Prostate gland (tissue), 2 donors: ENCODE data around the gene MADD. TPM values are rescaled to one million over a fixed set of nuclear protein-coding genes. Genes with fewer than 3 reads are reported as not detected.
A peak's percentile ranks its signal among the peaks of the same experiment; 100 is the strongest.

Experiments
- DNase-seq: peaks from one replicate; pipeline ENCODE4 v3.0.0-alpha.2; 2019; ENCODE audit warnings: low spot score
- H3K27ac ChIP-seq, 2 donors: fragments of 200-600 bp; sonication (generic); 2 replicates each; pipeline ENCODE4 v1.5.1; 2017 to 2019
- H3K27me3 ChIP-seq: fragments of 200-600 bp; sonication (generic); replicated peaks from 2 replicates; pipeline ENCODE4 v1.5.1; 2019; ENCODE audit not compliant: insufficient read depth
- H3K36me3 ChIP-seq, 2 donors: fragments of 200-600 bp; sonication (generic); 1 replicate in 1 of 2; 2 replicates in 1 of 2; pipeline versions ENCODE4 v1.5.1 to v1.8.1; 2017 to 2019
- H3K4me1 ChIP-seq: fragments of 200-600 bp; sonication (generic); replicated peaks from 2 replicates; pipeline ENCODE4 v1.5.1; 2019
- H3K4me3 ChIP-seq, 2 donors: fragments of 200-600 bp; sonication (generic); 2 replicates each; pipeline ENCODE4 v1.5.1; 2017 to 2019
- H3K9me3 ChIP-seq: fragments of 200-600 bp; sonication (generic); 2 replicates; pipeline ENCODE4 v1.5.1; 2017
- POLR2A ChIP-seq: fragments of 450-650 bp; IDR thresholded peaks from one replicate; pipeline ENCODE4 v1.6.1; 2016; ENCODE audit warnings: antibody characterized with exemption, mild to moderate bottlenecking
- POLR2AphosphoS5 ChIP-seq: sonication (generic); formaldehyde crosslinking; IDR thresholded peaks from one replicate; pipeline ENCODE4 v1.6.1; 2017; ENCODE audit warnings: antibody characterized with exemption
- WGBS: methylation state at CpG from one replicate; pipeline ENCODE4 v1.1.5; 2018; 5-methylcytosine and 5-hydroxymethylcytosine counted together
- intact Hi-C: fragments of 100-400 bp; cut with DNase I; formaldehyde crosslinking; loops from one replicate; pipeline ENCODE4 v1.14.2; 2022
- total RNA-seq, 2 donors: library from RNA; depleted of rRNA; stranded (reverse); fragments of >200 nt; gene quantifications; one replicate each; pipeline ENCODE4 v1.1.0, GENCODE V29; 2016
- TF ChIP-seq, protein P1 (sequence below), 4 experiments: fragments of 200-600 bp in 2 of 4; fragments of 450-650 bp in 2 of 4; sonication (generic) in 2 of 4; IDR thresholded peaks; 1 replicate in 3 of 4; 2 replicates in 1 of 4; pipeline ENCODE4 v1.5.1; 2016 to 2019; ENCODE audit warnings: antibody characterized with exemption in 4 of 4, mild to moderate bottlenecking in 2 of 4, moderate library complexity in 2 of 4

Gene MADD
- total RNA-seq, 2 donors from 2014 or later = 53.6 to 87.3 TPM

DNA sequence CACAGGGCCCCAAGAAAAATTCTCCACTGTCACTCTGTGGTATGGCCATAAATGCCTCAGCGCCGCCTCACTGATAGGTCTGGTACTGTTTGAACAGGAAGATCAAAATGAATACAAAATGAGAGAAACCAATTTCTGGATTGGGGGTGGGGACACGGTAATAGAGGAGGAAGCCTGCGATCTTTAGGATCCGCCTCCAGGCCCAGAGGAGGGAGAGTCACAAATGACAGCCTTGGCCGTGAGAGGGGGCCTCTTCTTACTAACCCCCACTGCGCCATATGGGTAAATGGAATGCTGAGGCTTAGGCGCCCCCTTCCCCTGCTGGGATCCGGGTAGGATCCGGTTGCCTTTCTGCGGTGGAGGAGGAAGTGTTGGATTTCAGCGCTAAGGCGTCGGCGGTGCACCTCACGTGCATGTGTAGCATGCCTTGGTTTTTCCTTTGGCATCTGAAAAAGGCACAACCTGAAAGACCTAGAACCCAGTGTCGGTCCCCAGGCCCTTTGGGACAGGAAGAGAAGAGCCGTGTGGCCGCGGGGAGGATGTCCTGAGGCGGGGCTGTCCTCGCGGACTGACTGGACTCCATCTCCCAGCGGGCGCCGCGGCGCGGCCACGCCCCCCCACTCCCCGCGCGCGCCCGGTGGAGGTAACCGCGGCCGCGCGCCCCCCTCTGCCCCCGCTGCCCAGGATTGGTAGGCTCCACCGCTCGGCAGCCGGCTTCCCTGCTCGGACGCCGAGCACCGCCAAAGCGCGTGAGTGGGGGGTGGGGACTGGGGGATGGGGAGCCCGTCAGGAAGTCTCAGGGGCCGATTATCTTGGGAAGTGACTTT, 718 bp upstream of the MADD start:
- Histone ChIP-seq H3K9me3 (no peaks in the 10 kb centered on the region), H3K27me3 (no peaks in the 10 kb centered on the region), H3K27ac (peak overlapping the region; percentile 97), H3K4me3 (peak overlapping the region; percentile 69 to 90), H3K4me1 (peaks cover 12% of the 10 kb centered on the region), H3K36me3 (no peaks in the 10 kb centered on the region)
- DNase-seq = peak; percentile 90
- TF ChIP-seq, protein P1, sequence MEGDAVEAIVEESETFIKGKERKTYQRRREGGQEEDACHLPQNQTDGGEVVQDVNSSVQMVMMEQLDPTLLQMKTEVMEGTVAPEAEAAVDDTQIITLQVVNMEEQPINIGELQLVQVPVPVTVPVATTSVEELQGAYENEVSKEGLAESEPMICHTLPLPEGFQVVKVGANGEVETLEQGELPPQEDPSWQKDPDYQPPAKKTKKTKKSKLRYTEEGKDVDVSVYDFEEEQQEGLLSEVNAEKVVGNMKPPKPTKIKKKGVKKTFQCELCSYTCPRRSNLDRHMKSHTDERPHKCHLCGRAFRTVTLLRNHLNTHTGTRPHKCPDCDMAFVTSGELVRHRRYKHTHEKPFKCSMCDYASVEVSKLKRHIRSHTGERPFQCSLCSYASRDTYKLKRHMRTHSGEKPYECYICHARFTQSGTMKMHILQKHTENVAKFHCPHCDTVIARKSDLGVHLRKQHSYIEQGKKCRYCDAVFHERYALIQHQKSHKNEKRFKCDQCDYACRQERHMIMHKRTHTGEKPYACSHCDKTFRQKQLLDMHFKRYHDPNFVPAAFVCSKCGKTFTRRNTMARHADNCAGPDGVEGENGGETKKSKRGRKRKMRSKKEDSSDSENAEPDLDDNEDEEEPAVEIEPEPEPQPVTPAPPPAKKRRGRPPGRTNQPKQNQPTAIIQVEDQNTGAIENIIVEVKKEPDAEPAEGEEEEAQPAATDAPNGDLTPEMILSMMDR (IDR thresholded peaks at IDR 0.05) = peak in 2 of 4 experiments; percentile 50 to 56
- no peak for TF ChIP-seq POLR2A
- TF ChIP-seq POLR2AphosphoS5 = peak; percentile 82
- intact Hi-C loops = loop anchor here (2.0 kb wide), 1 partner anchor 92 kb away; the partner anchor contains the start of gene ARFGAP2
- WGBS = under 1% methylated on average over 30 of the region's 52 CpGs

DNA sequence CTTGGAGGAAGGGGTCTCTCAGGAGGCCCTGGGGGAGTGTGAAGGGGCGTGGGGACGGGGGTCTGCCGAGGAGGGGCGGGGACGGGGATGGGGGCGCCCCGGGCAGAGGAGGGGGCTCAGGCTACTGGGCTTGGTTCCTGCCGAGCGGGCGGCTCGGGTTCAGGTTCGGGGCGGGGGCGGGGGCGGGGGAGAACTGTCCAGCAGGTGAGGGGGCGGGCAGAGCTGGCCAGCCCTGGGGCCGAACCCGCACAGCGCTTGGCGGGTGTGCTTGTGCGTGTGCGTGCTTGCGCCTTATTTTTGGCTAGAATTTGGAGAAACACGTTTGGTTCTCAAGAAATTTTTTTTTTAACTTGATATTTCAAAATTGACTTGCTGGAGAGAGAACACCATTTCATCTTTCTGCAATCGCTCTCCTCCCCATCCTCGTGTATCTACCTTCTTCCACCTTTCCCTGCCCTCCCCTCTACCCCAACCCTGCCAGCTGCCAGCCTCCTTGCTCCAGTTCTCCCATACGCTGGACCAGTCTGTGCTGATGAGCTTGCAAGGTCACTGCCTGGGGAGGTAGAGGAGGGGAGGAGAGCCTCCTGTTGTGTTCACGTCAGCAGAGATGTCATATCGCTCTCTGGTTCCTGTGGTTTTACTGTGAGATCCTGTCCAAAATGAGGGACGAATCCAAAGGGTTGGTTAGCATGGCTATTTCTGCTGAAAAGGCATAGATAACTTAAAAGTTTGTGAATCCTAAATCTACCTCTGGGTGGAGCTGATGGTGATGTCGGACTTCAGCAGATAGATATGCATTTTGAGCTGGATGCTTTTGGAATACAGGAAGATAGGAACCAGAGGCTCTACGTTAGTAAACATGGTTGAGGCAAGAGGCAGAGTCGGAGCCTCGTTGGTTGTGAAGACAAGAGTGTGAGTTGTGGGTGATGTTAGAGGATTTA, 668 bp downstream of the MADD start:
- peak; percentile 17 for DNase-seq
- TF ChIP-seq, protein P1 (IDR thresholded peaks at IDR 0.05) = peak in 1 of 4 experiments; percentile 8
- TF ChIP-seq POLR2A (no peak), POLR2AphosphoS5 (peak; percentile 15)
- WGBS = 2% methylated on average over 34 of the region's 34 CpGs
- H3K4me1 ChIP-seq = peaks cover 12% of the 10 kb centered on the region
- no peaks in the 10 kb centered on the region for H3K27me3 ChIP-seq
- H3K27ac ChIP-seq = peak overlapping the region; percentile 97
- peaks cover 4 to 7% of the 10 kb centered on the region in 2 donors for H3K36me3 ChIP-seq
- intact Hi-C loops = loop anchor here (10.0 kb wide), 1 partner anchor 154 kb away; the partner anchor contains the start of gene PSMC3
- H3K4me3 ChIP-seq = peak overlapping the region; percentile 69 to 90
- H3K9me3 ChIP-seq = no peaks in the 10 kb centered on the region

DNA sequence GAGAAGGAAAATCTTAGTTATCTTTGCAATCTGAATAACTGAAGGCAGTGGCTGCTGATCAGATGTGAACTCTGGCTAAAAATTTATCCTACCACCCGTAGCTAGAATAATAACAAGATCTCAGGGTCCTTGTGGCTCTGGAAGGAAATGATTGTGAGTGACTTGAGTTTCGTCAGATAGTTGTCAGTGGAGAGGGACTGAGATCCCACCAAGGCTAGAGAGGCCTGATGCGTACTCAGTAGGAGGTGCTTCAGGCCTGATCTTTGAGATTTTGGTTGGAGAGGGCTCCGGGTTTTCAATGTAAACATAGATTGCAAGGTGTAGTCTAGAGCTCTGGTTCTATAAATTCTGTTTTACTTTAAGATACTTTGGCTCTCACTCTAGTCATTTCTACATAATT, 1.4 kb downstream of the MADD start:
- Histone ChIP-seq H3K9me3 (no peaks in the 10 kb centered on the region), H3K4me3 (no peak overlapping the region), H3K36me3 (peaks cover 7 to 12% of the 10 kb centered on the region in 2 donors), H3K4me1 (peaks cover 12% of the 10 kb centered on the region), H3K27me3 (no peaks in the 10 kb centered on the region), H3K27ac (peak overlapping the region in 1 of 2 donors; percentile 97)
- WGBS = 41% methylated on average over 4 of the region's 4 CpGs
- no peak for TF ChIP-seq POLR2A
- TF ChIP-seq, protein P1 (IDR thresholded peaks at IDR 0.05) = no peak
- no peak for TF ChIP-seq POLR2AphosphoS5
- no peak for DNase-seq
- intact Hi-C loops = loop anchor here (10.0 kb wide), 1 partner anchor 153 kb away; the partner anchor contains the start of gene PSMC3

DNA sequence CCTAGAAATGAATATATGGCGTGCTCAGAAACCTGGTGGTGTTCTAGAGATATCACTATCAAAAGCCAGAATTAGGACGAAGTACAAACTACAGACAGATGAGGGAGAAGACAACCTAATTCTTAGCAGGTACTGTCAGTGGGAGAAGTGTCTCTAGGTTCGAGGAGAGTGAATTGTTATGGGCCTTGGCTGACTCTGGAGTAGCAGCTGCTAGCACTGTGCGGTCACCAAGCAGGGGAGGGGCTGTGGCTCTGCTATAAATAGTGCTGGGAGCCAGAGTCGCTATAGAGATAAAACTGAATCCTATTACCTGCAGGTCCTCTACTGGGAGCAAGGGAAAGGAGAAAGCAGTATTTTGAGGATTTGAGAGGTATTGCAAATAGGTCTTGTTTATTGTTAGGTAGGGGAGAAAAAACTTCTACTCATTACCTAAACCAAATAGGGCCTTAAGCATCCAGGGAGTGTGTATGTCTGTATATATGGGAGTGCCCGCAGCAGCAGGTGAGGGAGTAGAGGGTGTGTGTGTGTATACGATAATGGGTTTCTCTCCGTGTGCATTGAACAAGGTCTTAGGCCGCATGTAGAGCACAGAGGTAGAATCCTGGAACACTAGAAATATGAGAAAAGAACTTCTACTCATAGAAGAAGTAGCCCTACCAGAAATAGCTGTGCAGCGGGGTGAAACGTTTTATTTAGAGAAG, 2.2 kb downstream of the MADD start:
- Histone ChIP-seq H3K27me3 (no peaks in the 10 kb centered on the region), H3K9me3 (no peaks in the 10 kb centered on the region), H3K4me3 (no peak overlapping the region), H3K36me3 (peaks cover 7 to 19% of the 10 kb centered on the region in 2 donors), H3K27ac (no peak overlapping the region), H3K4me1 (peaks cover 12% of the 10 kb centered on the region)
- DNase-seq = no peak
- intact Hi-C loops = loop anchor here (10.0 kb wide), 1 partner anchor 153 kb away; the partner anchor contains the start of gene PSMC3
- 67% methylated on average over 11 of the region's 11 CpGs for WGBS
- TF ChIP-seq POLR2A = no peak
- TF ChIP-seq, protein P1 (IDR thresholded peaks at IDR 0.05) = no peak
